Stimulated activated CD8-positive, alpha-beta memory T cell treated with anti-CD3 and anti-CD28 coated beads, Interleukin-15, amount 100 ng/mL, for 24 hours (primary cell): ENCODE data around the gene PHF12.

Experiments used
- DNase-seq: peaks from one replicate; pipeline ENCODE4 v3.0.0-alpha.2; 2020; ENCODE audit warnings: low read depth

The PHF12 gene

GRCh38 chr17:28951428-28951990 is at the start of gene PHF12:
Gene PHF12 (minus strand): TSS chr17:28951518. CDS start chr17:28950960, 558 bp downstream.
- peak; percentile 94 for DNase-seq

DNA sequence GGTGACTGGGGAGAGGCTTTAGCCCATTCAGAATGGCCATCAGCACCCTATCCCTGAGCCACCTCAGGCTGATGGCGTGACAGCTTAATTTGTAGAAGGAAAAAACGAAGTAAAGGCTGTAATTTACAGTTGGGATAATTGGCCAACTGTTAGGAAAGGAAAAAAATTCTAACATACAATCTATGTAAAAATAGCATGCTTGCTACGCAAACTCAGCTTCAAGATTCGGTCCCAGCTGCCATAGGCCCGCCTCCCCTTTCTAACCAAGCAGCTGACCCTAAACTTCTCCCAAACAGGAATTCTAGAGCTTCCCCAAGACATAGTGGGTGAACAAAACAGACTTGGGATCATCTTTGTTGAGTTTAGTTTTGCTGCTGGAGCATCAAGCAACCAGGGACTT is 49.7 kb upstream of the PHF12 start:
- DNase-seq, result no peak

- no peak for DNase-seq
Observed at GRCh38 chr17:28999206-28999605, 47.9 kb upstream of the PHF12 start.

DNA sequence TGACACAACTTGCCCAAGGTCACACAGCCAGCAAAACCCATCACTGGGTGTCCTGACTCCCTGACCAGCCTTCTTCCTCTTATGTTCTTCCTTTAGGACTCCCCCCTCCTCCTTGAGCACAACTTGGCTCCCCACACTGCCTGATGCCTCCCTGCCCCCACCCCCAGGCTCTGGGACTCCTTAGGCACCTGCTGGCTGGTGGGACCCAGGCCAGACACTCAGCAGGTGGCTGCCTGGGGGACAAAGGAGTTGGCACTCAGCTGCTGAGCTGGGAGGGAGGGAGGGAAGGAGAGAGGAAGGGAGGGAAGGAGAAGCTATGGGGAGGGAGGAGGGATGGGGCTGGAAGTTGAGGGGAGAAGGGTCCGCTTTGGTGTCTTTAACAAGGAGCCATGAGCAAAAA is 46.5 kb upstream of the PHF12 start:
- DNase-seq, result no peak

GRCh38 chr17:28996554-28997096 is 45.3 kb upstream of the PHF12 start:
- DNase-seq, result no peak

DNA sequence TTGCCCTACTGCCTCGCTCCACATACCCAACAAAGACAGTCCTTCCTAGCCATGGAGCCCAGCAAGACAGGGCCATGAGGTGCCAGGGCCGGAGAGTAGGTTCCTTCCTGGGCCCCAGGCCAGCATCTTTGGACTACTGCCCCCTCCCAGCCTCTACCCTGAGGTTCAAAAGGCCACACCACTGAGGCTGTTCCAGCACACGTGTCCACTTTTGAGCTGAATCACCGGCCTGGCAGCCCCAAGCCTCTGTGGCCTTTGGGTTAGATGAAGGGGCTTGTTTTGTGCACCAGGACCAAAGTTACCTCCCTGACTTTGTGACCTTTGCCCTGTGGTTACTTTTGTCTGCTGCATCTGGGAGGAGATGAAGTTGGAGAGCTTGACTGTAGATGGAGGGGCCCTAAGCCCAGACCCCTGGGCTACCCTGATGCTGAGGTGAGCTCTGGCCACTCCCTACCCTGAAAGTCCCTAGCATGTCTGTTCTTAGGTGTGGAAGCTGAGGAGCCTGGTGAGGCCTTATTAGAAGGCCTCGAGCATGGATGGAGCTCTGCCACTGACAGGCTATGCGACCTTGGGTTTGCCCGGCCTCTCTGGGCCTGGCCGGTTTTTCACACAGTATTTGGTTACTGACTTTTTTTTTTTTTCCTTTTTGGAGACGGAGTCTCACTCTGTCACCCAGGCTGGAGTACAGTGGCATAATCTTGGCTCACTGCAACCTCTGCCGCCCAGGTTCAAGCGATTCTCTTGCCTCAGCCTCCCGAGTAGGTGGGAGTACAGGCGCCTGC is 42.5 kb upstream of the PHF12 start:
- DNase-seq, result no peak

- DNase-seq, result no peak
Observed at GRCh38 chr17:28992625-28993600, 41.6 kb upstream of the PHF12 start.

- DNase-seq, result no peak
Observed at GRCh38 chr17:28992185-28992584, 40.9 kb upstream of the PHF12 start.

- no peak for DNase-seq
Observed at GRCh38 chr17:28991779-28992178, 40.5 kb upstream of the PHF12 start.

- DNase-seq, result no peak
Observed at GRCh38 chr17:28989028-28989427, 37.7 kb upstream of the PHF12 start.

- DNase-seq, result no peak
Observed at GRCh38 chr17:28988475-28988874, 37.2 kb upstream of the PHF12 start.

DNA sequence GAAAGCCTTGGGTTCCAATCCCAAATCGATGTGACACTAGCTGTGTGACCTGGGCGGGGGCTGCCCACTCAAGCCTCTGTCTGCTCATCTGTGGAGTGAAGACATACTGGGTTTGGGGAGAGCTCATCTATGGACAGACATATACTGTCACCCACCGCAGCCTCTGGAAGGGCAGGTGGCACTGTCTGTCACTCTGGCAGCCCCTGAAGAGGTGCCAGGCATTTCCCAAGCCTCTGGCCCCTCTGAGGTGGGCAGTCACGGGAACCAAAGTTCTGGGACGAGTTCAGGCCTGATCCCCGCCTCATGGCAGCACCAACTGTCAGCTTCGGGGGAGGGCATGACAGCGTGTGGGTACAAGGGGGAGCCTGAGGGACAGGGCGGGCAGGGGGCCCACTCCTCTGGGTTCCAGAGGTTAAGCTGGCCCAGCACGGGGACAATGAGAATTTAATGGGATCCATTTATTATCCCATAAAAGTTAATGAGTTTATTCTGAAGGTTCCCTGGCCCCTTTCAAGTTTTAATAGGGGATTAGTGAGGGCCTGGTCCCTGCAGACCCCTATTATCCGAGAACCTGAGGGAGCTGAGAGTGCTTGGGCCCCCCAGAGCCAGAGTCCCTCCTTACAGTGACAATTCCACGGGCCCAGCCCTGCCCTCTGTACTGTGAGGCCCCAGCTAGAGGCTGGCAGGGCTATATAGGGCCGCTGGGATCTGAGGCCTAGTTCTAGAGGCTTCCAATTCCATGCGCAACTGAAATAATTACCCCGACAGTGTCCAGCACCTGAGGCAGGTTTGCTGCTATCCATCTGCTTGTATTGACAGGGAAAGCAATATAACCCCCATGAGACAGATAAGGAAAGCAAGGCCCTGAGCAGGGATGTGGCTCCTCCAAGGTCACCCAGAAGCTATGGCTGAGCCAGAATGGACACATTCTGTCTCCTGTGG is 35.7 kb upstream of the PHF12 start:
- DNase-seq, result no peak

- DNase-seq, result no peak
Observed at GRCh38 chr17:28985950-28986713, 34.8 kb upstream of the PHF12 start.

DNA sequence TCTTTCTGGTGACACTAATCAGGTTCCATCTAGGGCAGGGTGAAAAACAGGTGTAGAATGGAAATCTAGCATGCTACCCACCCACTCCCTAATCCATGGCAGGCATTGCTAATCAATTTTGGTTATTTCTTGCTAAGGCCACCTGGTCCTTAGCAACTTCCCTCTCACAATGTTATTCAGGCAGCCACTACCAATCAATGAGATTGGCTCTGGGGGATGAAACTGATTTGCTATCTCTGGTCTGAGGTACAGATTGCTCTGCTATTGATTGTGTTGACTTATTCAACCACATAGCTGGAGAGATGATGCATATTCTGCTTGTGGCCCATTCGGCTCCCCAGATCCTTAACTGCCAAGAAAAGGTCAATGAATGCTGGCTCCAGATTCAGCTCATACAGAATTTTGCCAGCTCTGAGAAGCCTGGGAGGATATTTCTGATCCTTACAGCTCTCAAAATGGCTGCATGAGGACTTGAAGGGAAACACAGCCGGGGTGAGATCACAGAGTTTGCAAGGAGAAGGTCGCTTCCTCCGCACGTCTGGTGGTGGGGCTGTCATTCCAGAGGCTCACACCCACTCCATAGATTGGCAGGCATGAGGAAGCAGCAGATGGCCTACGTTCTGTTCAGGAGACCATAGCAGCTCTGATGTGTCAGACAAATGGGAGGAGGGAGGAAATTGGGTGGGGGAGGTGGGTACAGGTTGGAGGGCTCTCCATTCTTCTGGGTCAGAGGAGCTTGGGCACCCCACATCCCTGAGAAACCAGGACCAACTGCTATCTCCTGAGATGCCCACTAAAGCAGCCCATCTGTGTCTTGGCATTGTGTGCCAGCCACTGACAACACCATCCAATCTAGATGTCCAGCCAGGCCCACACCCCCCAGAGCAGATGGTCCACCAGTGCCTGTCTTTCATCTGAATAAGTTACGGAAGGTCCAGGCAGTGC is 32.2 kb upstream of the PHF12 start:
- no peak for DNase-seq

DNA sequence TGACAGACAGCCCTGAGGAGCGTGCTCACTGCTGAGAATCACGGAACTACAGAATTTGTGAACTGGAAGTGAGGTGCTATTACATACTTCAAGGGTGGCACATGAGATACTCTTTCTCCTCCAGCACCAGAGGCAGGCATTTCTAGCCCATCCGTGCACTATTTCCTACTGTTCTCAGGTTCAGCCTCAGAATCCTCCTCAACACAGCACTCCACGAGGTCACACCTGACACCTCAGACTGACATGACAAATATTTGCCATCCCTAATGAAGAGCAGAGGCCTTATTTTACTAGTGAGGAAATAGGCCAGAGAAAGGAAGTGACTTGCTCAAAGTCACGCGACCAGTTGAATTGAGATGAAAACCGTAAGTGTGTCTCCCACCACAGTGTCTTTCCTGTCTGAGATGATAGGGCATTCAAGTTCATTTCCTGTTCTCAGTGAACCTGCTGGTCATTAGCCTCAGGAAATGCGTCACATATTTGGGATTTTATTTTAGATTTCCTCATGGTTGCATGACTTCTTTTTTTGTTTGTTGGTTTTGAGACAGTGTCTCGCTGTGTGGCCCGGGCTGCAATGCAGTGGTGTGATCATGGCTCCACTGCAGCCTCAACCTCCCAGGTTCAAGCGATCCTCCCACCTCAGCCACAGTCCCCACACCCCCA is 30.9 kb upstream of the PHF12 start:
- DNase-seq, result no peak

DNA sequence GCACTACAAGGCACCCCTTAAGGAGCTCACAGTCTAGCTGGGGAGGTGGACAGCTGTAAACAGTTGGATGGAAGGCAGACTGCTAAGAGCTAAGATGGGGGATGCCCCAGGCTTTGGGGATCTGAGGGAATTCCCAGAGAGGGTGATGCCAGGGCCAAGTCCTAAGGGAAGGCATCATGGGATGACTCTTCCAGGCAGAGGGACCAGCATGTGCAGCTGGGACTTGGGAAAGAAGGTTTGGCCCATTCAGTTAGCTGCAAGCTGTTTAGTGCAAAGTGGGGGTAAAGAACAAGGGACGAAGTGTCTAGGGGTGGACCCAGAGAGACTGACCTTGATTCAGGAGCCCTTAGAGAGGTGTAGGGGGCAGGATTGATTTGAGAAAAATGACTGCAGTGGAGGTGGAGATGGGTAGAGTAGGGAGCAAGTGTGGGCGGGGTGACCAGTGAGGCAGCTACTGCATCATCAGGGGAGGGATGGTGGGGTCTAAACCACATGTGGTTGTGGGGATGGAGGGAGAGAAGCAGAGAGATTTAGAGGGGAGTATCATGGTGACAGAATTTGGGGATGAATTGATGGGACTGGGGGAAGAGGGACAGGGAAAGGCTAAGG is 27.1 kb upstream of the PHF12 start:
- DNase-seq, result no peak

GRCh38 chr17:28977659-28978355 is 26.5 kb upstream of the PHF12 start:
- DNase-seq, result no peak

DNA sequence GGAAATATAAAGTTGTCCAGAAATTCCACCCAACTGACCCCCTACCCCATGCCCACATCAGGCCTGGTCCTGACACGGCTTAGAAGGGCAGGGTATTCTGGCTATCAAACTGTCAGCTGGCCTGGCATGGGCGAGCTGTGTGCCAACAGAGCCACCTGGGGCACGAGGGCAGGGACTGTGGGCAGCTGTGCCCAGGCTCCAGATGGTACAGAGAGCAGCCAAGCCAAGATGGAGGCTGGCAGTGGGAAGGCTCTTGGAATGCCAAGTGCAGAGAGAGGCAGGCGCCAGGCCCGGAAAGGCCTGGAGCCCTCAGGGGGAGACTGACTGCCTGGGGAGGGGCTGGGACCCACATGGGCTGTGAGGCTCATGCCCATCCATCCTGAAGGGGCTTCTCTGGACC is 24.3 kb upstream of the PHF12 start:
- DNase-seq, result no peak
